ENCODE measurements around the gene CRISP3. TPM values are rescaled to one million over a fixed set of nuclear protein-coding genes. Genes with fewer than 3 reads are reported as not detected.
"Not testable (repeated sequence)": the region's sequence is repeated elsewhere in the genome, so short reads cannot be mapped to it uniquely, and the experiment has no call there.

The CRISP3 gene
- total RNA-seq, 1 donor from 2014 or later: not detected

GRCh38 chr6:49732781-49733180 is 11.4 kb downstream of the CRISP3 start:
- no peaks in the 10 kb centered on the region for H3K27me3 Mint-ChIP-seq (ENCODE audit: unreplicated experiment)
- TF ChIP-seq CTCF (IDR thresholded peaks at IDR 0.05; ENCODE audit: partially characterized antibody, unreplicated experiment): no peak
- no peak for DNase-seq
- no peaks in the 10 kb centered on the region for H3K4me1 Mint-ChIP-seq (ENCODE audit: low read depth, unreplicated experiment)
- H3K9me3 Mint-ChIP-seq (ENCODE audit: unreplicated experiment): peaks cover 1% of the 10 kb centered on the region
- H3K27ac Mint-ChIP-seq (ENCODE audit: unreplicated experiment): no peak overlapping the region
- H3K4me3 Mint-ChIP-seq (ENCODE audit: unreplicated experiment): no peak overlapping the region
- no peaks in the 10 kb centered on the region for H3K36me3 Mint-ChIP-seq (ENCODE audit: unreplicated experiment)

GRCh38 chr6:49730251-49730650 is 13.9 kb downstream of the CRISP3 start:
- Mint-ChIP-seq H3K36me3 (ENCODE audit: unreplicated experiment) (no peaks in the 10 kb centered on the region), H3K4me3 (ENCODE audit: unreplicated experiment) (no peak overlapping the region), H3K9me3 (ENCODE audit: unreplicated experiment) (peaks cover 1% of the 10 kb centered on the region), H3K27me3 (ENCODE audit: unreplicated experiment) (no peaks in the 10 kb centered on the region), H3K27ac (ENCODE audit: unreplicated experiment) (no peak overlapping the region), H3K4me1 (ENCODE audit: low read depth, unreplicated experiment) (no peaks in the 10 kb centered on the region)
- DNase-seq: no peak
- TF ChIP-seq CTCF (IDR thresholded peaks at IDR 0.05; ENCODE audit: partially characterized antibody, unreplicated experiment): no peak

- H3K4me3 Mint-ChIP-seq (ENCODE audit: unreplicated experiment); DNase-seq; H3K27me3 Mint-ChIP-seq (ENCODE audit: unreplicated experiment); H3K4me1 Mint-ChIP-seq (ENCODE audit: low read depth, unreplicated experiment); H3K27ac Mint-ChIP-seq (ENCODE audit: unreplicated experiment); H3K36me3 Mint-ChIP-seq (ENCODE audit: unreplicated experiment); H3K9me3 Mint-ChIP-seq (ENCODE audit: unreplicated experiment): not testable (repeated sequence)
Observed at GRCh38 chr6:49723917-49724316, 20.3 kb downstream of the CRISP3 start.

GRCh38 chr6:49721297-49721696 is 22.9 kb downstream of the CRISP3 start:
- Mint-ChIP-seq H3K4me3 (ENCODE audit: unreplicated experiment) (no peak overlapping the region), H3K27ac (ENCODE audit: unreplicated experiment) (no peak overlapping the region), H3K36me3 (ENCODE audit: unreplicated experiment) (no peaks in the 10 kb centered on the region), H3K4me1 (ENCODE audit: low read depth, unreplicated experiment) (no peaks in the 10 kb centered on the region), H3K27me3 (ENCODE audit: unreplicated experiment) (peaks cover 2% of the 10 kb centered on the region), H3K9me3 (ENCODE audit: unreplicated experiment) (no peaks in the 10 kb centered on the region)
- DNase-seq: no peak
- no peak for TF ChIP-seq CTCF (IDR thresholded peaks at IDR 0.05; ENCODE audit: partially characterized antibody, unreplicated experiment)

GRCh38 chr6:49720372-49720771 is 23.8 kb downstream of the CRISP3 start:
- Mint-ChIP-seq H3K9me3 (ENCODE audit: unreplicated experiment) (no peaks in the 10 kb centered on the region), H3K4me3 (ENCODE audit: unreplicated experiment) (no peak overlapping the region), H3K4me1 (ENCODE audit: low read depth, unreplicated experiment) (no peaks in the 10 kb centered on the region), H3K36me3 (ENCODE audit: unreplicated experiment) (no peaks in the 10 kb centered on the region), H3K27me3 (ENCODE audit: unreplicated experiment) (peaks cover 2% of the 10 kb centered on the region), H3K27ac (ENCODE audit: unreplicated experiment) (no peak overlapping the region)
- no peak for DNase-seq
- no peak for TF ChIP-seq CTCF (IDR thresholded peaks at IDR 0.05; ENCODE audit: partially characterized antibody, unreplicated experiment)

- no peaks in the 10 kb centered on the region for H3K27me3 Mint-ChIP-seq (ENCODE audit: unreplicated experiment)
- no peaks in the 10 kb centered on the region for H3K36me3 Mint-ChIP-seq (ENCODE audit: unreplicated experiment)
- H3K9me3 Mint-ChIP-seq (ENCODE audit: unreplicated experiment): no peaks in the 10 kb centered on the region
- H3K4me3 Mint-ChIP-seq (ENCODE audit: unreplicated experiment): no peak within 1 kb of the TSS
- TF ChIP-seq CTCF (IDR thresholded peaks at IDR 0.05; ENCODE audit: partially characterized antibody, unreplicated experiment): no peak
- no peaks in the 10 kb centered on the region for H3K4me1 Mint-ChIP-seq (ENCODE audit: low read depth, unreplicated experiment)
- H3K27ac Mint-ChIP-seq (ENCODE audit: unreplicated experiment): no peak within 1 kb of the TSS
- no peak for DNase-seq
Observed at GRCh38 chr6:49713346-49713745, 30.8 kb downstream of the CRISP3 start, which contains the start of gene CRISP2. Gene CRISP2, minus strand, starts transcription at chr6:49713543. Its CDS starts 4,347 bp downstream, at chr6:49709196.

Measured in glutamatergic neuron (in vitro differentiated cells).